ENCODE measurements around the gene HSPA1L. TPM values are rescaled to one million over a fixed set of nuclear protein-coding genes. Genes with fewer than 3 reads are reported as not detected.
A peak's percentile ranks its signal among the peaks of the same experiment; 100 is the strongest.
"Not testable (repeated sequence)": the region's sequence is repeated elsewhere in the genome, so short reads cannot be mapped to it uniquely, and the experiment has no call there.

HSPA1L gene
- total RNA-seq, 2 experiments from 2014 or later: 3.3 to 3.5 TPM

GRCh38 chr6:31834367-31835250 lies 19.5 kb upstream of the HSPA1L start:
- DNase-seq: peak; percentile 80
- H3K27ac Mint-ChIP-seq: peak overlapping the region; percentile 97
- ChIA-PET CTCF (interaction anchor here (0.6 to 2.1 kb wide), 6 partner anchors 9 to 108 kb away, joined by 3 to 5 read pairs (median 4); no protein-coding TSS in a partner anchor), POLR2A (interaction anchor here (1.1 kb wide), 1 partner anchor 95 kb away, joined by 7 read pairs; the partner anchor contains the start of gene MSH5)
- H3K4me3 Mint-ChIP-seq: peak overlapping the region; percentile 97
- H3K4me1 Mint-ChIP-seq: peaks cover 45% of the 10 kb centered on the region
- no peaks in the 10 kb centered on the region for H3K9me3 Mint-ChIP-seq
- H3K27me3 Mint-ChIP-seq: no peaks in the 10 kb centered on the region
- peaks cover 53% of the 10 kb centered on the region for H3K36me3 Mint-ChIP-seq (ENCODE audit: low read depth)

DNA sequence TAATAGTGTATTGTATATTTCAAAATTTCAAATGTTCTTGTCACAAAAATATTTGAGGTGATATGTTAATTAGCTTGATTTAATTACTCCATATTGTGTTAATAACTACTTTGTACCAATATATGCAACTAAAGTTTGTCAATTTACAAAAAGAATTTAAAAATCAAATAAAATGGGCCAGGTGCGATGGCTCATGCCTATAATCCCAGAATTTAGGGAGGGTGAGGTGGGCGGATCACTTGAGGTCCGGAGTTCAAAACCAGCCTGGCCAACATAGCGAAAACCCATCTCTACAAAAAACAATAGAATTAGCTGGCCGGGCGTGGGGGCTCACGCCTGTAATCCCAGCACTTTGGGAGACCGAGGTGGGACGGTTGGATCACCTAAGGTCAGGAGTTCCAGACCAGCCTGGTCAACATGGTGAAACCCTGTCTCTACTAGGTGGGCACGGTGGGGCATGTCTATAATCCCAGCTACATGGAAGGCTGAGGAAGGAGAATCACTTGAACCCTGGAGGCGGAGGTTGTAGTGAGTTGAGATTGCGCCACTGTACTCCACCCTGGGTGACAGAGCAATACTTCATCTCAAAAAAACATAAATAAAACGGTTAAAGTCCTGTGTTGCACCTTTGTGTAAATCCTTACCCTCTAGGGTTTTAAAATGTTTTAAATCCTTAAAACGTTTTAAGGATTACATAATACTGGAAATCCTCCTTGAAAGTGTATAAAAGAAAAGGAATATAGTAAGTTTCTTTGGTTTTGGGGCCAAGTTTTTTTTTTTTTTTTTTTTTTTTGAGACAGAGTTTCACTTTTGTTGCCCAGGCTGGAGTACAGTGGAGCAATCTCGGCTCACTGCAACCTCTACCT lies 16.5 kb upstream of the HSPA1L start:
- Mint-ChIP-seq H3K4me1 (peaks cover 31% of the 10 kb centered on the region), H3K27ac (peak overlapping the region; percentile 19), H3K27me3 (no peaks in the 10 kb centered on the region), H3K4me3 (peak overlapping the region; percentile 97), H3K36me3 (ENCODE audit: low read depth) (peaks cover 27% of the 10 kb centered on the region), H3K9me3 (no peaks in the 10 kb centered on the region)
- ChIA-PET CTCF (interaction anchor here (0.6 to 2.6 kb wide), 10 partner anchors 12 to 530 kb away, joined by 3 to 14 read pairs (median 6); partner anchors contain the start of genes BAG6, MSH5 and VARS1), POLR2A (interaction anchor here (0.7 kb wide), 2 partner anchors 140 to 1791 kb away, joined by 3 read pairs; no protein-coding TSS in a partner anchor)
- no peak for DNase-seq

- no peaks in the 10 kb centered on the region for H3K9me3 Mint-ChIP-seq
- H3K27ac Mint-ChIP-seq: peak overlapping the region; percentile 89
- H3K4me3 Mint-ChIP-seq: peak overlapping the region; percentile 97
- DNase-seq: no peak
- H3K36me3 Mint-ChIP-seq (ENCODE audit: low read depth): peaks cover 20% of the 10 kb centered on the region
- POLR2A ChIA-PET: interaction anchor here (0.7 to 1.3 kb wide), 3 partner anchors 141 to 1791 kb away, joined by 3 read pairs; partner anchors contain the start of gene TNF
- peaks cover 31% of the 10 kb centered on the region for H3K4me1 Mint-ChIP-seq
- no peaks in the 10 kb centered on the region for H3K27me3 Mint-ChIP-seq
- CTCF ChIA-PET: interaction anchor here (0.6 to 2.6 kb wide), 13 partner anchors 10 to 531 kb away, joined by 3 to 14 read pairs (median 5); partner anchors contain the start of genes BAG6, LY6G5C, MSH5 and VARS1
Measured at GRCh38 chr6:31830886-31831335, 15.8 kb upstream of the HSPA1L start.

DNA sequence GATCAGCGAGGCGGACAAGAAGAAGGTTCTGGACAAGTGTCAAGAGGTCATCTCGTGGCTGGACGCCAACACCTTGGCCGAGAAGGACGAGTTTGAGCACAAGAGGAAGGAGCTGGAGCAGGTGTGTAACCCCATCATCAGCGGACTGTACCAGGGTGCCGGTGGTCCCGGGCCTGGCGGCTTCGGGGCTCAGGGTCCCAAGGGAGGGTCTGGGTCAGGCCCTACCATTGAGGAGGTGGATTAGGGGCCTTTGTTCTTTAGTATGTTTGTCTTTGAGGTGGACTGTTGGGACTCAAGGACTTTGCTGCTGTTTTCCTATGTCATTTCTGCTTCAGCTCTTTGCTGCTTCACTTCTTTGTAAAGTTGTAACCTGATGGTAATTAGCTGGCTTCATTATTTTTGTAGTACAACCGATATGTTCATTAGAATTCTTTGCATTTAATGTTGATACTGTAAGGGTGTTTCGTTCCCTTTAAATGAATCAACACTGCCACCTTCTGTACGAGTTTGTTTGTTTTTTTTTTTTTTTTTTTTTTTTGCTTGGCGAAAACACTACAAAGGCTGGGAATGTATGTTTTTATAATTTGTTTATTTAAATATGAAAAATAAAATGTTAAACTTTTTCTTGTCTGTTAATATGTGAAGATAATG lies 14.7 kb upstream of the HSPA1L start:
- no peaks in the 10 kb centered on the region for H3K27me3 Mint-ChIP-seq
- POLR2A ChIA-PET: interaction anchor here (1.3 kb wide), 1 partner anchor 255 kb away, joined by 3 read pairs; the partner anchor contains the start of gene TNF

GRCh38 chr6:31827286-31828079 lies 12.4 kb upstream of the HSPA1L start, which contains the start of gene HSPA1B:
Gene HSPA1B (plus strand): TSS chr6:31827738. CDS start chr6:31827951, 213 bp downstream.
- Mint-ChIP-seq H3K9me3 (no peaks in the 10 kb centered on the region), H3K36me3 (ENCODE audit: low read depth) (peaks cover 12% of the 10 kb centered on the region), H3K4me1 (peaks cover 53% of the 10 kb centered on the region), H3K27ac (peak within 1 kb of the TSS; percentile 96), H3K4me3 (peak within 1 kb of the TSS; percentile 86), H3K27me3 (no peaks in the 10 kb centered on the region)
- DNase-seq: peak; percentile 97
- ChIA-PET CTCF (interaction anchor here (0.6 to 1.2 kb wide), 5 partner anchors 40 to 281 kb away, joined by 3 to 5 read pairs (median 3); partner anchors contain the start of gene ATP6V1G2), POLR2A (interaction anchor here (0.6 to 2.4 kb wide), 6 partner anchors 29 to 257 kb away, joined by 3 to 9 read pairs (median 3); partner anchors contain the start of genes CLIC1 and GPANK1)

More for the DNA sequence above, 14.7 kb upstream of the HSPA1L start:
- H3K36me3 Mint-ChIP-seq (ENCODE audit: low read depth): peaks cover 13% of the 10 kb centered on the region
- H3K9me3 Mint-ChIP-seq: no peaks in the 10 kb centered on the region
- CTCF ChIA-PET: interaction anchor here (0.6 to 2.6 kb wide), 20 partner anchors 9 to 413 kb away, joined by 3 to 14 read pairs (median 4); partner anchors contain the start of genes ABHD16A, BAG6, LY6G5C and MPIG6B
- H3K27ac Mint-ChIP-seq: peak overlapping the region; percentile 89
- peaks cover 40% of the 10 kb centered on the region for H3K4me1 Mint-ChIP-seq
- DNase-seq: no peak
- peak overlapping the region; percentile 97 for H3K4me3 Mint-ChIP-seq

DNA sequence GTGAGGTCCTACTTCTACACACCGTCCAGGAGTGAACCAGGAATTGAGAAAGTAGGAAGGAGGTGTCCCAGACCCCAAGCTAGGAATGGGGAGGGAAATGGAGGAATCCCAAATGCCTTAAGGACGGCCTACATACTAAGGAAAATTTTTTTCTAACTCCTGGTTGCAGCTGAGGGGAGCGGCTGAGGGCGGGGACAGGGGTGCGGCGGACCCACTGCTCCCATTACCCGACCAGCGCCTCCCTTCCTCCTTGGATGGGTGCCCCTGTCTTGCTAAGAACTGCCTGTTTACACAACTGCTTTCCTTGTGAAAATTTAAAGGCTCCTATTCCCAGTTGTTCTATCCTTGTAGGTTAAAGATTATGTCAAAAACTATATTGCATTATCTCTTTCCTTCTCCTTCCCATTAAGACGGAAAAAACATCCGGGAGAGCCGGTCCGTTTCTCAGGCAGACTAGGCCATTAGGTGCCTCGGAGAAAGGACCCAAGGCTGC lies 11.8 kb upstream of the HSPA1L start:
- ChIA-PET POLR2A (interaction anchor here (0.6 to 2.4 kb wide), 4 partner anchors 28 to 257 kb away, joined by 3 to 9 read pairs (median 3); partner anchors contain the start of genes CLIC1 and GPANK1), CTCF (interaction anchor here (0.8 to 1.2 kb wide), 4 partner anchors 12 to 281 kb away, joined by 3 read pairs; partner anchors contain the start of genes ATP6V1G2, HSPA1L and NEU1)
- Mint-ChIP-seq H3K36me3 (ENCODE audit: low read depth) (peaks cover 12% of the 10 kb centered on the region), H3K4me1 (peaks cover 58% of the 10 kb centered on the region), H3K27ac (peak overlapping the region; percentile 96), H3K27me3 (no peaks in the 10 kb centered on the region), H3K9me3 (no peaks in the 10 kb centered on the region), H3K4me3 (peak overlapping the region; percentile 86)
- DNase-seq: no peak

DNA sequence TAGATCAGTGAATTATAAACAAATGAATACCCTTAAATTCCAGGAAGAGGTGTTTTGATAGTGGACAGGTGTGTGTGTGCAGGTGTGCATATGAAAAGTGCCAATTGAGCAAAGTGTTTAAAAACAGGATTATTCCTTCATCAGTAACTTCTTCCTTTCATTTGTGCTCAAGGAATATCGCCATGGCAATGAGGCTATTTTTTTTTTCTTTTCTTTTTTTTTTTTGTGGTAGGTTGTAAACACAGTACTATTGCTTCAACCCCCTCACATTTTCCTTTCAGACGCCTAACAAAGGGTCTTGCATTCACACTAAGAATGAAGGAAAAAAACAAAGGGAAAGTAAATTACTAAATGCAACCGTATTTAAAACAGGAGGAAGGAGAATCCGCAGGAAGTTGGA lies 10.5 kb upstream of the HSPA1L start:
- Mint-ChIP-seq H3K36me3 (ENCODE audit: low read depth) (peaks cover 6% of the 10 kb centered on the region), H3K4me1 (peaks cover 51% of the 10 kb centered on the region), H3K27ac (peak overlapping the region; percentile 96), H3K9me3 (no peaks in the 10 kb centered on the region), H3K4me3 (peak overlapping the region; percentile 86), H3K27me3 (no peaks in the 10 kb centered on the region)
- ChIA-PET CTCF (interaction anchor here (0.6 to 1.2 kb wide), 2 partner anchors 37 to 74 kb away, joined by 3 read pairs; partner anchors contain the start of gene NEU1), POLR2A (no interaction called here)
- DNase-seq: no peak

- ChIA-PET POLR2A (interaction anchor here (1.2 kb wide), 1 partner anchor 17 kb away, joined by 13 read pairs; the partner anchor contains the start of gene LSM2), CTCF (interaction anchor here (1.3 to 1.8 kb wide), 3 partner anchors 27 to 94 kb away, joined by 4 to 7 read pairs (median 4); partner anchors contain the start of gene DDAH2)
- not testable (repeated sequence) for H3K27ac Mint-ChIP-seq; H3K36me3 Mint-ChIP-seq (ENCODE audit: low read depth); H3K9me3 Mint-ChIP-seq; H3K27me3 Mint-ChIP-seq; DNase-seq; H3K4me3 Mint-ChIP-seq
- H3K4me1 Mint-ChIP-seq: peaks cover 58% of the 10 kb centered on the region
Measured at GRCh38 chr6:31823592-31824196, 8.6 kb upstream of the HSPA1L start.

DNA sequence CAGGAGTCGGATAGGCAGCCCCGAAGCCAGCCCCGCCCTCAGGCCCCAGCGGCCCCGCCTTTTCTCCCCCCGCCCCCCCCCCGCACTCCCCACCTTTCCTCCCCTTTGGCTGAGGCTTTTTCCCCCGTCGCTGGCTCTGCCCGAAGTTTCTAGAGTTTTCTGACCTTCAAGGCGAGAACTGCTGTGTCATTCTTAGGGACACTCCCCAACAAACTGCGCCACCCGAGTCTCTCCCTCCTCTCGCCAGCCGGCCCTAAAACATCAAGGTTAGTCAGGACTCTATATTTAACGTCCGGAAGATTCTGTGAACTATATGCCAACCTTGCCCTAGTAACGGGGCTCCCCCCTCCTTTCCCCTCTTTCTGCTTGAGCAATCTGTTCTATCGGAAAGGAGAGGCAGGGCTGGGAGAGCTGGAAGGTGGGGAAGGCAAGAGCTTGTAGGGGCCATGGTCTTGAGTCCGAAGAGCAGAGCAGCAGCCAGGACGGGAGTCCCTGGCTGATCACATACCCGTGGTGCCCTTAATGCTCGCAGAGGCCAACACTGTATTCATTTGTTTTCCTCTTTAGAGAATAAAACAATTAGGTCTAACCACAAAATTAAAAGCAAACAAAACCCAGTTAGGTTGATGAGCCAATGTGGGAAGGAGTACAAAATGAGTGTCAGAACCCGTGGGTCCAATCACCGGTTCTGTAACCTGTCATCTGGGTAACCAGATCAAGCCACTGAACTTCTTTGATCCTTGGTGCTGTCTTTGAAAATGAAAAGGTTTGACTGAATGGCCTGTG lies 7.1 kb upstream of the HSPA1L start:
- CTCF ChIA-PET: interaction anchor here (1.1 to 1.8 kb wide), 5 partner anchors 9 to 84 kb away, joined by 3 to 7 read pairs (median 6); no protein-coding TSS in a partner anchor
- H3K4me1 Mint-ChIP-seq: peaks cover 70% of the 10 kb centered on the region

More for the DNA sequence above, 7.1 kb upstream of the HSPA1L start:
- H3K4me3 Mint-ChIP-seq: peak overlapping the region; percentile 93
- no peaks in the 10 kb centered on the region for H3K9me3 Mint-ChIP-seq
- peak overlapping the region; percentile 94 for H3K27ac Mint-ChIP-seq
- no peaks in the 10 kb centered on the region for H3K27me3 Mint-ChIP-seq
- H3K36me3 Mint-ChIP-seq (ENCODE audit: low read depth): peaks cover 8% of the 10 kb centered on the region
- POLR2A ChIA-PET: no interaction called here
- DNase-seq: peak; percentile 59

All from activated CD4-positive, alpha-beta T cell treated with anti-CD3 and anti-CD28 coated beads, Interleukin-2, amount 10 ng/mL, durations not matched to agents 7 days and 5 days (primary cell).